ENCODE measurements around the gene SHTN1.

The SHTN1 gene

GRCh38 chr10:116917481-116917880, 87.5 kb downstream of the SHTN1 start:
- no peak for DNase-seq (ENCODE audit: low spot score)

- no peak for DNase-seq (ENCODE audit: low spot score)
These were observed 89.6 kb downstream of the SHTN1 start for GRCh38 chr10:116915340-116915739.

GRCh38 chr10:116913695-116914094, 91.3 kb downstream of the SHTN1 start:
- DNase-seq (ENCODE audit: low spot score), result no peak

- DNase-seq (ENCODE audit: low spot score), result no peak
These were observed 92.8 kb downstream of the SHTN1 start for GRCh38 chr10:116912162-116912561.

- DNase-seq (ENCODE audit: low spot score), result no peak
These were observed 94.1 kb downstream of the SHTN1 start for GRCh38 chr10:116910910-116911309.

GRCh38 chr10:116909307-116909706, 95.7 kb downstream of the SHTN1 start:
- DNase-seq (ENCODE audit: low spot score), result no peak

GRCh38 chr10:116907245-116907987, 97.6 kb downstream of the SHTN1 start:
- DNase-seq (ENCODE audit: low spot score), result no peak

- DNase-seq (ENCODE audit: low spot score), result no peak
These were observed 99.2 kb downstream of the SHTN1 start for GRCh38 chr10:116905845-116906210.

- DNase-seq (ENCODE audit: low spot score), result no peak
These were observed 105.4 kb downstream of the SHTN1 start for GRCh38 chr10:116899626-116900025.

- no peak for DNase-seq (ENCODE audit: low spot score)
These were observed 111.3 kb downstream of the SHTN1 start for GRCh38 chr10:116893686-116894037.

- DNase-seq (ENCODE audit: low spot score), result no peak
These were observed 111.9 kb downstream of the SHTN1 start for GRCh38 chr10:116892907-116893685.

- no peak for DNase-seq (ENCODE audit: low spot score)
These were observed 113.8 kb downstream of the SHTN1 start for GRCh38 chr10:116891208-116891607.

- no peak for DNase-seq (ENCODE audit: low spot score)
These were observed 115.9 kb downstream of the SHTN1 start for GRCh38 chr10:116889066-116889465.

GRCh38 chr10:116888380-116889055, 116.5 kb downstream of the SHTN1 start:
- no peak for DNase-seq (ENCODE audit: low spot score)

GRCh38 chr10:116886772-116887171, 118.2 kb downstream of the SHTN1 start:
- no peak for DNase-seq (ENCODE audit: low spot score)

GRCh38 chr10:116882639-116883038, 122.3 kb downstream of the SHTN1 start:
- DNase-seq (ENCODE audit: low spot score), result no peak

- no peak for DNase-seq (ENCODE audit: low spot score)
These were observed 124.1 kb downstream of the SHTN1 start for GRCh38 chr10:116880716-116881482.

GRCh38 chr10:116879817-116880216, 125.2 kb downstream of the SHTN1 start:
- DNase-seq (ENCODE audit: low spot score), result no peak

GRCh38 chr10:116878123-116878522, 126.9 kb downstream of the SHTN1 start:
- DNase-seq (ENCODE audit: low spot score), result no peak

GRCh38 chr10:116877391-116877790, 127.6 kb downstream of the SHTN1 start:
- no peak for DNase-seq (ENCODE audit: low spot score)

GRCh38 chr10:116875897-116876296, 129.1 kb downstream of the SHTN1 start:
- no peak for DNase-seq (ENCODE audit: low spot score)

- DNase-seq (ENCODE audit: low spot score), result no peak
These were observed 131.9 kb downstream of the SHTN1 start for GRCh38 chr10:116873134-116873533.
